Cardiac muscle cell (in vitro differentiated cells and primary cell): ENCODE results near the gene UBE2C. TPM values are rescaled to one million over a fixed set of nuclear protein-coding genes. Genes with fewer than 3 reads are reported as not detected.
"Not testable (repeated sequence)": the region's sequence is repeated elsewhere in the genome, so short reads cannot be mapped to it uniquely, and the experiment has no call there.

Experiments
- DNase-seq, 2 donors: peaks; one replicate each; pipeline versions ENCODE4 v3.0.0 to v3.0.0-alpha.2; 2010 to 2017; ENCODE audit warnings: low read depth in 1 of 2, low spot score in 1 of 2
- H3K27ac ChIP-seq: fragments of 200-600 bp; sonication (generic); 2 replicates; pipeline ENCODE4 v1.5.1; 2016
- H3K27me3 ChIP-seq: fragments of 200-600 bp; sonication (generic); 2 replicates; pipeline ENCODE4 v1.6.0; 2016; ENCODE audit warnings: control low read depth
- H3K36me3 ChIP-seq: fragments of 200-600 bp; sonication (generic); 2 replicates; pipeline ENCODE4 v1.5.1; 2016; ENCODE audit warnings: control low read depth
- H3K4me1 ChIP-seq: fragments of 200-600 bp; sonication (generic); 2 replicates; pipeline ENCODE4 v1.8.1; 2017; ENCODE audit warnings: low read depth, mild to moderate bottlenecking, mixed run types
- H3K4me3 ChIP-seq: fragments of 200-600 bp; sonication (generic); 2 replicates; pipeline ENCODE4 v1.5.1; 2016; ENCODE audit warnings: mild to moderate bottlenecking
- H3K9me3 ChIP-seq: fragments of 200-600 bp; sonication (generic); 2 replicates; pipeline ENCODE4 v1.5.1; 2017; ENCODE audit warnings: low read depth, mild to moderate bottlenecking, control low read depth
- CTCF ChIP-seq: IDR thresholded peaks from 2 replicates; pipeline ENCODE4 v1.5.1; 2012; ENCODE audit warnings: low read depth, mild to moderate bottlenecking, low read length
- polyA plus RNA-seq: library from polyadenylated mRNA; unstranded; fragments of >200 nt; fragmentation: Nextera tagmentation; extraction: Ambion mirVana; gene quantifications from 2 replicates; pipeline ENCODE4 v1.2.1, GENCODE V29; 2016
- total RNA-seq: library from RNA; depleted of rRNA; stranded (reverse); fragments of >200 nt; gene quantifications from 2 replicates; pipeline ENCODE4 v1.2.3, GENCODE V29; 2016

Gene UBE2C
- total and polyA plus RNA-seq, 2 experiments from 2014 or later = 48.6 to 267 TPM

- Histone ChIP-seq H3K36me3 (no peaks in the 10 kb centered on the region), H3K27ac (no peak overlapping the region), H3K4me1 (peaks cover 6% of the 10 kb centered on the region), H3K4me3 (no peak overlapping the region), H3K27me3 (no peaks in the 10 kb centered on the region), H3K9me3 (no peaks in the 10 kb centered on the region)
- no peak for TF ChIP-seq CTCF
- DNase-seq = no peak
These were observed 24.1 kb upstream of the UBE2C start for GRCh38 chr20:45788351-45788750.

GRCh38 chr20:45792317-45793118 lies 19.9 kb upstream of the UBE2C start:
- Histone ChIP-seq H3K36me3 (peaks cover 23% of the 10 kb centered on the region), H3K4me1 (peaks cover 6% of the 10 kb centered on the region), H3K27ac (peak overlapping the region; percentile 68), H3K9me3 (no peaks in the 10 kb centered on the region), H3K4me3 (peak overlapping the region; percentile 97), H3K27me3 (no peaks in the 10 kb centered on the region)
- TF ChIP-seq CTCF = no peak
- no peak for DNase-seq

GRCh38 chr20:45796337-45797065 lies 15.9 kb upstream of the UBE2C start:
- Histone ChIP-seq H3K36me3 (peaks cover 27% of the 10 kb centered on the region), H3K27ac (no peak overlapping the region), H3K4me1 (peaks cover 6% of the 10 kb centered on the region), H3K4me3 (no peak overlapping the region), H3K27me3 (no peaks in the 10 kb centered on the region), H3K9me3 (no peaks in the 10 kb centered on the region)
- DNase-seq = no peak
- no peak for TF ChIP-seq CTCF

DNA sequence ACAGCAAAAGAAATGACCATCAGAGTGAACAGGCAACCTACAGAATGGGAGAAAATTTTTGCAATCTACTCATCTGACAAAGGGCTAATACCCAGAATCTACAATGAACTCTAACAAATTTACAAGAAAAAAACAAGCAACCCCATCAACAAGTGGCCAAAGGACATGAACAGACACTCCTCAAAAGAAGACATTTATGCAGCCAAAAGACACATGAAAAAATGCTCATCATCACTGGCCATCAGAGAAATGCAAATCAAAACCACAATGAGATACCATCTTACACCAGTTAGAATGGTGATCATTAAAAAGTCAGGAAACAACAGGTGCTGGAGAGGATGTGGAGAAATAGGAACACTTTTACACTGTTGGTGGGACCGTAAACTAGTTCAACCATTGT lies 14.9 kb upstream of the UBE2C start:
- H3K27me3 ChIP-seq, H3K9me3 ChIP-seq, H3K4me3 ChIP-seq, H3K27ac ChIP-seq, DNase-seq, H3K4me1 ChIP-seq: not testable (repeated sequence)
- H3K36me3 ChIP-seq = peaks cover 33% of the 10 kb centered on the region

DNA sequence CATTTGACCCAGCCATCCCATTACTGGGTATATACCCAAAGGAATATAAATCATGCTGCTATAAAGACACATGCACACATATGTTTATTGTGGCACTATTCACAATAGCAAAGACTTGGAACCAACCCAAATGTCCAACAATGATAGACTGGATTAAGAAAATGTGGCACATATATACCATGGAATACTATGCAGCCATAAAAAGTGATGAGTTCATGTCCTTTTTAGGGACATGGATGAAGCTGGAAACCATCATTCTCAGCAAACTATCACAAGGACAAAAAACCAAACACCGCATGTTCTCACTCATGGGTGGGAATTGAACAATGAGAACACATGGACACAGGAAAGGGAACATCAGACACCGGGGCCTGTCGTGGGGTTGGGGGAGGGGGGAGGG lies 14.5 kb upstream of the UBE2C start:
- not testable (repeated sequence) for H3K27ac ChIP-seq, H3K4me3 ChIP-seq, DNase-seq, H3K27me3 ChIP-seq, H3K9me3 ChIP-seq, H3K4me1 ChIP-seq
- H3K36me3 ChIP-seq = peaks cover 38% of the 10 kb centered on the region

GRCh38 chr20:45798935-45799642 lies 13.4 kb upstream of the UBE2C start:
- Histone ChIP-seq H3K36me3 (peaks cover 41% of the 10 kb centered on the region), H3K27ac (no peak overlapping the region), H3K4me1 (no peaks in the 10 kb centered on the region), H3K9me3 (no peaks in the 10 kb centered on the region), H3K27me3 (no peaks in the 10 kb centered on the region), H3K4me3 (no peak overlapping the region)
- DNase-seq = peak; percentile 60 to 72
- TF ChIP-seq CTCF = peak; percentile 75
